ENCODE results near the gene STK33. TPM values are rescaled to one million over a fixed set of nuclear protein-coding genes. Genes with fewer than 3 reads are reported as not detected.

The STK33 gene
- total and polyA plus RNA-seq, 4 experiments from 2014 or later: not detected

DNA sequence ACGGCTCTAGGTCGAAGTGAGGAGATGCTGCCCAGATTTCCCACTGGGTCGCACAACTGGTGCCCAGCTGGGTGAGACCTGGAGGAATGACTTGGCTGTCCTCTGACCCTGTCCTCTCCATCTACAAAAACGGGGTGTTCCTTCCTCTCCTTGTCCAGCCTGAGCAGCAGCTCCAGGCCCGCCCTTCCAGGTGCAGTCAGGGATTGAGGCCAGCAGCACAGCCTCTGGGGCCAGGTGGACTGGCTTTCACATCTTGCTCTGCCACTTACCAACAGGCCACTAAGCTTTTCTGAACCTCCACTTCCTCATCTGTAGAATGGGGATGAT is 238.6 kb downstream of the STK33 start:
- no peaks in the 10 kb centered on the region for H3K36me3 Mint-ChIP-seq
- H3K27ac Mint-ChIP-seq: no peak overlapping the region
- Histone ChIP-seq H3K27me3 (ENCODE audit: insufficient read depth, low read length) (no peaks in the 10 kb centered on the region), H3K9me3 (ENCODE audit: control insufficient read depth in 1 of 2, low read length in 2 of 2) (no peaks in the 10 kb centered on the region), H3K4me3 (ENCODE audit: low read length in 2 of 2) (no peak overlapping the region), H3K4me1 (ENCODE audit: insufficient read depth, low read length) (no peaks in the 10 kb centered on the region), H3K27ac (ENCODE audit: low read depth, low read length) (no peak overlapping the region), H3K36me3 (ENCODE audit: insufficient read depth, low read length) (no peaks in the 10 kb centered on the region)
- no peak for DNase-seq
- no peak overlapping the region for H3K4me3 Mint-ChIP-seq
- ChIA-PET CTCF (ENCODE audit: partially characterized antibody) (no interaction called here), POLR2A (ENCODE audit: partially characterized antibody) (no interaction called here)
- peaks cover 0 to 5% (median 2%) of the 10 kb centered on the region in 4 donors for H3K4me1 Mint-ChIP-seq
- no peaks in the 10 kb centered on the region for H3K9me3 Mint-ChIP-seq
- H3K27me3 Mint-ChIP-seq: peaks cover 8 to 11% of the 10 kb centered on the region in 2 donors
- intact Hi-C loops (cut with micrococcal nuclease): no loop called here

DNA sequence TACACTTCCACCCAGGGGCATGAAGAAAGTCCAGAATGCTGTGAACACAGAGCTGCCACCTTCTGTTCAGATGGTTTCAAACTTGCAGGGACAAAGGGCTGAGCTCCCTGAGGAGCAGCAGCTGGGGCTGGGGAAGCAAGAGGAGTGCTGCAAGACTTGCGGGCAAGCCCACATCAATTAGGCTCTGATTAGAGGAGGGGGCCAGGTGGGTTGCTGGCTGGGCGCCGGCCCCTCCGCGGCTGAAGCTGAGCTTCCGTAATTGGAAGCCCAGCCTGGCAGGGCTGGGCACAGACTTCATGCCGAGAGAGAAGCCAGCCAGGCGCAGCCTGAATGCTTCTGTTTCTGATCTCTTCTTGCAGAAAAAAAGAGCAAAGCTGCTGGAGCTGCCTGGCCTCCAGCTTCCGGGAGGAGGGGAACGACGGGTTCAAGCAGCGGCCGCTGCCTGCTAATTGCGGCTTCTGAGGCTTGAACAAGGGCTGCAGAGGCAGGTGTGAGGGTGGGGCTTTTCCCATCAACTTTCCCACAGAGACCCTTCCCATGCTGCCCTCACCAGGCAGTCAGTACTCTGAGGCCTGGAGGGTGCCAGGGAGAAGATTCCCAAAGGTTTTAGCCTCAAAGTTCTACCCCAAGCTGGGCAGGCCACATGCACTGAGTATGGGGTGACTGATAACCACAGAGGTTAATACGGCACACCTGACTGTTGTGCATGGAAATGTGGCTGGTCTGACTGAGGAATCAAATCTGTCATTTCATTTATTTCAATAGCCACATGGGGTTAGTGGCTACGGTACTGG is 239.2 kb downstream of the STK33 start:
- no peaks in the 10 kb centered on the region for H3K4me1 ChIP-seq (ENCODE audit: insufficient read depth, low read length)
- H3K36me3 Mint-ChIP-seq: no peaks in the 10 kb centered on the region
- peaks cover 8 to 11% of the 10 kb centered on the region in 2 donors for H3K27me3 Mint-ChIP-seq
- H3K9me3 Mint-ChIP-seq: no peaks in the 10 kb centered on the region
- intact Hi-C loops (cut with micrococcal nuclease): no loop called here
- H3K36me3 ChIP-seq (ENCODE audit: insufficient read depth, low read length): no peaks in the 10 kb centered on the region
- peak overlapping the region in 1 of 7 donors; percentile 41 for H3K27ac Mint-ChIP-seq
- H3K27me3 ChIP-seq (ENCODE audit: insufficient read depth, low read length): no peaks in the 10 kb centered on the region
- ChIA-PET POLR2A (ENCODE audit: partially characterized antibody) (interaction anchor here (0.5 kb wide), 1 partner anchor 557 kb away, joined by 3 read pairs; no protein-coding TSS in a partner anchor), CTCF (ENCODE audit: partially characterized antibody) (no interaction called here)
- no peak overlapping the region for H3K27ac ChIP-seq (ENCODE audit: low read depth, low read length)
- no peaks in the 10 kb centered on the region for H3K9me3 ChIP-seq (ENCODE audit: control insufficient read depth in 1 of 2, low read length in 2 of 2)
- H3K4me3 ChIP-seq (ENCODE audit: low read length in 2 of 2): no peak overlapping the region
- no peak overlapping the region for H3K4me3 Mint-ChIP-seq
- peaks cover 0 to 5% (median 2%) of the 10 kb centered on the region in 4 donors for H3K4me1 Mint-ChIP-seq
- DNase-seq: no peak

DNA sequence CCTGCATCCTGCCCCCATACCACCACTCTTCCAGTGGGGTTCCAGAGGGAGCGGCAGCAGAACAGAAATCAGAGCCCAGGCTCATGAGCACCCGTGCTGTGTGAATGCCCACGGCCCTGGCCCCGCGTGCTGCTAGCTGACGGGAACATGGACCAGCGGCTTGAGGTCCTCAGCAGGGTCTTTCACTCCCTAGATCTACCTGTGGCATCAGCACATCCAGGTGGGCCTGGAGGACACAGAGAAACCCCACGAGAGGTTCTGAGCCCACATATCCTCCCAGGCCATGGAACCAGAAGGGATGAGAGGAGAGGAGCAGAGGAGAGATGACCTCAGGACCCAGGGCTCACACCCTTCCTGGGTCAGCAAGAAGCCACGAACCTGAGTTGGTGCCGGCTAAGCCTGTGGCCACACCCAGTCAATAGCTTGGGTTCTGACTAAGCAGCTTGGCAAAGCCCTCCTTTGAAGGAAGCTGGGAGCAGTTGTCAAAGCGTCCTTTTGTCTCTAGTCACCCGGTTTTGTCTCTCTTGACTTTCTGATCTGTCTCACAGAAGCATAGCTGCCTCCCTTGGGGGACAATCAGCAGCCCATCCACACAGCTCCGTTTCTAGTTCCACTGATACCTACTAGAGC is 241.0 kb downstream of the STK33 start:
- no peak overlapping the region for H3K27ac Mint-ChIP-seq
- DNase-seq: no peak
- intact Hi-C loops (cut with micrococcal nuclease): no loop called here
- POLR2A ChIA-PET (ENCODE audit: partially characterized antibody): no interaction called here
- peaks cover 0 to 5% (median 2%) of the 10 kb centered on the region in 4 donors for H3K4me1 Mint-ChIP-seq
- H3K27me3 ChIP-seq (ENCODE audit: insufficient read depth, low read length): no peaks in the 10 kb centered on the region
- no peaks in the 10 kb centered on the region for H3K9me3 ChIP-seq (ENCODE audit: control insufficient read depth in 1 of 2, low read length in 2 of 2)
- no peaks in the 10 kb centered on the region for H3K9me3 Mint-ChIP-seq
- no peak overlapping the region for H3K27ac ChIP-seq (ENCODE audit: low read depth, low read length)
- H3K27me3 Mint-ChIP-seq: peaks cover 10 to 11% of the 10 kb centered on the region in 2 donors
- no peaks in the 10 kb centered on the region for H3K36me3 ChIP-seq (ENCODE audit: insufficient read depth, low read length)
- no peaks in the 10 kb centered on the region for H3K36me3 Mint-ChIP-seq
- H3K4me3 ChIP-seq (ENCODE audit: low read length in 2 of 2): no peak overlapping the region
- H3K4me3 Mint-ChIP-seq: no peak overlapping the region
- CTCF ChIA-PET (ENCODE audit: partially characterized antibody): no interaction called here
- no peaks in the 10 kb centered on the region for H3K4me1 ChIP-seq (ENCODE audit: insufficient read depth, low read length)

DNA sequence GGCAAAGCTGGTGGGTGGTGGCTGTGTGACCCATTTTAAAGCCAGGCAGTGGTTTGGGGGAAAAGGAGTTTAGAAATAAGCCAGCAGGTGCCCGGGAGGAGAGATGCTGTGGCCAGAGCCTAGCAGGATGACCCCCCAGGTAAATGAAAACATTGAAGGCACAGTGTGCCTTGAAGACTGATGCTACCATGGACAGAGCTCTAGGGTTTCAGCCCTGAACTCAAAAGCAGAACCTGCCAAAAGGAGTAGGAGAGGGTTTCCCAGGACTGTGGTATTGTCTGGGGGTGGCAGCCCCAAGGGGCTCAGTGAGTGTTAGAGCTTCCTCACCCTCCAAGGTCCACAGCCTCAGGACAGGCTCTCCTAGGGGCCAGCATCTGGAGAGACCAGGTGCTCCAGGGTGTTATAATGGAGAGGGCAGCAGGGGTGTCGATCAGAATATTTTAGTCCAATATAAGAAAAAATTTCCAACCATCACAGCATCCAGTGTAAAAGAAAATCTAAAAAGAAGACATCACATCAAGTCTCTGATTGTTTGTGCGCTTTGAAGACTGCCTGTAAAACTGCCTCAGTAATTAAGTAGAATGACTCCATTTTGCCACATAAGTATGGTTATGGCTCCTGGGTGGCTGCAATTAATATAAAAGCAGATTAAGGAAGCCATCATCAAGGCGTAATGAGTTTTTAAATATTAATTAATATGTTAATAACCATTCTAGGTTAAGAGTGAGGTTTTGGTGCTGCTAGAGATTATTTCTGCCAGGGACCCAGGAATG is 241.7 kb downstream of the STK33 start:
- Mint-ChIP-seq H3K4me1 (peaks cover 0 to 5% (median 2%) of the 10 kb centered on the region in 4 donors), H3K4me3 (no peak overlapping the region), H3K36me3 (no peaks in the 10 kb centered on the region), H3K27ac (no peak overlapping the region), H3K9me3 (no peaks in the 10 kb centered on the region), H3K27me3 (peaks cover 10 to 11% of the 10 kb centered on the region in 2 donors)
- no peaks in the 10 kb centered on the region for H3K36me3 ChIP-seq (ENCODE audit: insufficient read depth, low read length)
- H3K4me1 ChIP-seq (ENCODE audit: insufficient read depth, low read length): no peaks in the 10 kb centered on the region
- no peak for DNase-seq
- no peaks in the 10 kb centered on the region for H3K27me3 ChIP-seq (ENCODE audit: insufficient read depth, low read length)
- intact Hi-C loops (cut with micrococcal nuclease): no loop called here
- POLR2A ChIA-PET (ENCODE audit: partially characterized antibody): no interaction called here
- H3K4me3 ChIP-seq (ENCODE audit: low read length in 2 of 2): no peak overlapping the region
- no peak overlapping the region for H3K27ac ChIP-seq (ENCODE audit: low read depth, low read length)
- CTCF ChIA-PET (ENCODE audit: partially characterized antibody): no interaction called here
- no peaks in the 10 kb centered on the region for H3K9me3 ChIP-seq (ENCODE audit: control insufficient read depth in 1 of 2, low read length in 2 of 2)

DNA sequence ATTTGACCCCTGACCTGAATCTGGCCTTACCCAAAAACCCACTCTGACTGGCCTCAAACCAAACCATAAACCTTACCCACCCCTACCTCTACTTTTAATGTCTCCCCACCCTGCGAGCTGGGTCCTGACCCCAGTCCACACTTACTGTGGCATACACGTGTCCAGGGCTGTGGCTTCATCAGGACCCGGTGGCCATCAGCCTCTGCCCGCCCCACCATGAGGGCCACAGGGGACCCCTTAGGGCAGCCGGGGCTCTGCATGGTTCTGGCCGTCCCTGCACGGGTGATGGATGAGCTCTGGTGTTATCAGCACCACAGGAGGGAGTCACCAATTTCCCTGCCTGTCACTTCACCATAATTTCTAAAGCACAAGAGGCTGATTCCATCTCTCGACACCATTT is 242.8 kb downstream of the STK33 start:
- H3K27me3 ChIP-seq (ENCODE audit: insufficient read depth, low read length): no peaks in the 10 kb centered on the region
- Mint-ChIP-seq H3K9me3 (no peaks in the 10 kb centered on the region), H3K27ac (no peak overlapping the region), H3K4me1 (peaks cover 0 to 5% (median 2%) of the 10 kb centered on the region in 4 donors), H3K27me3 (peaks cover 10 to 11% of the 10 kb centered on the region in 2 donors), H3K36me3 (no peaks in the 10 kb centered on the region), H3K4me3 (no peak overlapping the region)
- H3K4me1 ChIP-seq (ENCODE audit: insufficient read depth, low read length): no peaks in the 10 kb centered on the region
- intact Hi-C loops (cut with micrococcal nuclease): no loop called here
- no peaks in the 10 kb centered on the region for H3K36me3 ChIP-seq (ENCODE audit: insufficient read depth, low read length)
- H3K27ac ChIP-seq (ENCODE audit: low read depth, low read length): no peak overlapping the region
- no peaks in the 10 kb centered on the region for H3K9me3 ChIP-seq (ENCODE audit: control insufficient read depth in 1 of 2, low read length in 2 of 2)
- no peak for DNase-seq
- ChIA-PET POLR2A (ENCODE audit: partially characterized antibody) (no interaction called here), CTCF (ENCODE audit: partially characterized antibody) (no interaction called here)
- no peak overlapping the region for H3K4me3 ChIP-seq (ENCODE audit: low read length in 2 of 2)

DNA sequence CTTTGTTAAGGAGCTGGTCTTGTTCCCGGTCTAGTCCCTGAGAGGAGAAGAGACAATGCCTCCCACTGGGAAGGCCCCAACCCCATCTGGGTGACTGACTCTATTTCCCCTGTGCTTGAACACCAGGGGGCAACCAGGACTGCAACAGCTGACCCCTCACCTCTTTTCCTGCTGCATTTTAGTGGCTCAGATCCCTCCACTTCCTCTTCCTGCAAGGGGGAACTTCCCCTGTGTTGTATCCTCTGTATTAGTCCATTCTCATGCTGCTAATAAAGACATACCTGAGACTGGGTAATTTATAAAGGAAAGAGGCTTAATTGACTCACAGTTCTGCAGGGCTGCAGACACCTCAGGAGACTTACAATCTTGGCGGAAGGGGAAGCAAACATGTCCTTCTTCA is 246.1 kb downstream of the STK33 start:
- Mint-ChIP-seq H3K36me3 (no peaks in the 10 kb centered on the region), H3K27ac (no peak overlapping the region), H3K27me3 (peaks cover 0 to 6% of the 10 kb centered on the region in 2 donors), H3K4me3 (no peak overlapping the region), H3K9me3 (no peaks in the 10 kb centered on the region), H3K4me1 (peaks cover 0 to 4% (median 0%) of the 10 kb centered on the region in 4 donors)
- no peaks in the 10 kb centered on the region for H3K4me1 ChIP-seq (ENCODE audit: insufficient read depth, low read length)
- no peaks in the 10 kb centered on the region for H3K36me3 ChIP-seq (ENCODE audit: insufficient read depth, low read length)
- ChIA-PET POLR2A (ENCODE audit: partially characterized antibody) (no interaction called here), CTCF (ENCODE audit: partially characterized antibody) (no interaction called here)
- no peak overlapping the region for H3K4me3 ChIP-seq (ENCODE audit: low read length in 2 of 2)
- no peak overlapping the region for H3K27ac ChIP-seq (ENCODE audit: low read depth, low read length)
- no peaks in the 10 kb centered on the region for H3K27me3 ChIP-seq (ENCODE audit: insufficient read depth, low read length)
- no peak for DNase-seq
- intact Hi-C loops (cut with micrococcal nuclease): no loop called here
- no peaks in the 10 kb centered on the region for H3K9me3 ChIP-seq (ENCODE audit: control insufficient read depth in 1 of 2, low read length in 2 of 2)

DNA sequence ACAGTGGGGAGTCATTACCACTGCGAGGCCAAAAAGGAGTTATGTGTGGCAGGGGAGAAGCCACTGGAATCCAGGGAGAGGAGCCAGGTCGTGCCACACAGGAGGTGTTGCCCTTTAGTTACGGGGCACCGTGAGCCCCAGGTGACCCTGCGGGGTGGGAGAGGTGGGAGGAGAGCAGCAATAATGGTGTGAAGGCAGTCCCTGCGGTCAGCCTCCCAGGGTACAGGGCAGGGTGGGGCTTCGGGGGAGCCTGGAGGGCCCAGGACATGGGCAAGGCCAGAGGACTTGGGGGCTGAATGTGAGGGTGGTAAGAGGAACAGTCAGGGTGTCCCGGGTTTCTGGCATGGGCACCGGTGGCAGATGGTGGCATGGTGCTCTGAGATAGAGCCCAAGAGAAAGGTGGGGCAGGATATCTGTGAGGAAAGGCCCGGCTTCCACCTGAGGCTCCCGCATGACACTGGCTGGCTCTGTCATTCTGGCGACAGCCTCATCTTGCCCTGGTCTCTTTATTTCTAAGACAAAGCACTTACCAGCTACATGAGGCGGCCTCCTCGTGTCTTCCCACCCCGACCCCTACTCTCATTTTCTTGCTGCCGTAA is 247.8 kb downstream of the STK33 start:
- Histone ChIP-seq H3K4me1 (ENCODE audit: insufficient read depth, low read length) (no peaks in the 10 kb centered on the region), H3K36me3 (ENCODE audit: insufficient read depth, low read length) (no peaks in the 10 kb centered on the region), H3K4me3 (ENCODE audit: low read length in 2 of 2) (no peak overlapping the region), H3K9me3 (ENCODE audit: control insufficient read depth in 1 of 2, low read length in 2 of 2) (no peaks in the 10 kb centered on the region), H3K27me3 (ENCODE audit: insufficient read depth, low read length) (no peaks in the 10 kb centered on the region), H3K27ac (ENCODE audit: low read depth, low read length) (no peak overlapping the region)
- Mint-ChIP-seq H3K4me1 (peaks cover 0 to 9% (median 0%) of the 10 kb centered on the region in 4 donors), H3K36me3 (no peaks in the 10 kb centered on the region), H3K27ac (no peak overlapping the region), H3K9me3 (no peaks in the 10 kb centered on the region), H3K4me3 (no peak overlapping the region), H3K27me3 (peaks cover 0 to 13% of the 10 kb centered on the region in 2 donors)
- intact Hi-C loops (cut with micrococcal nuclease): no loop called here
- DNase-seq: no peak
- CTCF ChIA-PET (ENCODE audit: partially characterized antibody): no interaction called here
- POLR2A ChIA-PET (ENCODE audit: partially characterized antibody): no interaction called here
